ENCODE data around the gene CD80. TPM values are rescaled to one million over a fixed set of nuclear protein-coding genes. Genes with fewer than 3 reads are reported as not detected.

The CD80 gene
- total and polyA plus RNA-seq, 10 of the 15 experiments (the other 5 are each of a cell fraction or from before 2014, with no cell fraction given) = 41.4 to 137 (median 58.1) TPM

GRCh38 chr3:119490153-119490552 lies 69.3 kb downstream of the CD80 start:
- WGBS (ENCODE audit: insufficient coverage, insufficient replicate concordance, low lambda C conversion rate, missing lambda C conversion rate) = 100% methylated on average over 2 of the region's 2 CpGs
- TF ChIP-seq FOS (IDR thresholded peaks at IDR 0.05; ENCODE audit: borderline replicate concordance, extremely low read depth, insufficient read length) (no peak), E4F1 (IDR thresholded peaks at IDR 0.05; ENCODE audit: borderline replicate concordance, partially characterized antibody) (no peak), HCFC1 (IDR thresholded peaks at IDR 0.05; ENCODE audit: low read length) (no peak), ZBTB11 (CRISPR knock-in tag; IDR thresholded peaks at IDR 0.05) (no peak), NR2F1 (conservative IDR thresholded peaks at IDR 0.05) (no peak), NBN (IDR thresholded peaks at IDR 0.05) (no peak), POU2F2 (IDR thresholded peaks at IDR 0.05; ENCODE audit: borderline replicate concordance, low read depth, low read length) (no peak), SPI1 (IDR thresholded peaks at IDR 0.05; ENCODE audit: borderline replicate concordance, insufficient read depth, low read depth, low read length) (no peak), RAD51 (IDR thresholded peaks at IDR 0.05) (no peak)
- FAIRE-seq (no peak), ATAC-seq (no peak), DNase-seq (ENCODE audit: low read depth, low spot score) (no peak)
- no peak overlapping the region for H3K4me2 ChIP-seq (ENCODE audit: control insufficient read depth, insufficient read depth)
- CTCF ChIA-PET = interaction anchor here (1.9 kb wide), 1 partner anchor 14 kb away, joined by 4 read pairs; no protein-coding TSS in a partner anchor
- intact Hi-C loops (cut with micrococcal nuclease; ENCODE audit: unreplicated experiment) = no loop called here
- no TSS peak for BruUV-seq (replicated peaks)
- no peak overlapping the region for H3K27ac ChIP-seq (ENCODE audit: control insufficient read depth, insufficient read depth)
- RAD21 ChIA-PET (ENCODE audit: unreplicated experiment) = no interaction called here
- no peaks in the 10 kb centered on the region for H3K4me1 ChIP-seq (ENCODE audit: control insufficient read depth, insufficient read depth, low read length)
- H3K4me3 ChIP-seq = no peak overlapping the region
- H4K20me1 ChIP-seq (ENCODE audit: control insufficient read depth, insufficient read depth) = no peaks in the 10 kb centered on the region
- no peaks in the 10 kb centered on the region for H3K9me3 ChIP-seq (replicated peaks; ENCODE audit: control insufficient read depth, insufficient read depth, low read length)
- SMC1A ChIA-PET (ENCODE audit: uncharacterized antibody, unreplicated experiment) = interaction anchor here (0.6 to 2.9 kb wide), 6 partner anchors 17 to 112 kb away, joined by 3 to 9 read pairs (median 4); partner anchors contain the start of gene TMEM39A
- POLR2A ChIA-PET = interaction anchor here (1.5 to 2.0 kb wide), 2 partner anchors 8 to 13 kb away, joined by 5 to 7 read pairs; partner anchors contain the start of gene TIMMDC1
- H3K9ac ChIP-seq (ENCODE audit: control insufficient read depth, insufficient read depth, low read length) = no peak overlapping the region
- H3K36me3 ChIP-seq (ENCODE audit: control insufficient read depth in 2 of 2, insufficient read depth in 2 of 2, low read length in 1 of 2) = peaks cover 4 to 30% of the 10 kb centered on the region in 2 experiments
- H3K27me3 ChIP-seq (replicated peaks in 1 of 2; ENCODE audit: control insufficient read depth in 2 of 2, insufficient read depth in 2 of 2, low read length in 1 of 2) = no peaks in the 10 kb centered on the region
- no peak overlapping the region for H2AFZ ChIP-seq (ENCODE audit: control insufficient read depth, low read depth, low read length)
- in situ Hi-C loops (cut with MboI) = no loop called here
- H3K79me2 ChIP-seq (ENCODE audit: control insufficient read depth, insufficient read depth, low read length) = no peaks in the 10 kb centered on the region
